GM18873 (cell line): ENCODE measurements around the gene COL25A1.
"Not testable (repeated sequence)": the region's sequence is repeated elsewhere in the genome, so short reads cannot be mapped to it uniquely, and the experiment has no call there.

ENCODE experiments used
- ATAC-seq: cut with Tn5 transposase; IDR thresholded peaks from one replicate; pipeline ENCODE4 v1.9.1; 2021; ENCODE audit warnings: mild to moderate bottlenecking, moderate library complexity, moderate number of reproducible peaks; ENCODE audit not compliant: unreplicated experiment, low FRiP score

The COL25A1 gene

DNA sequence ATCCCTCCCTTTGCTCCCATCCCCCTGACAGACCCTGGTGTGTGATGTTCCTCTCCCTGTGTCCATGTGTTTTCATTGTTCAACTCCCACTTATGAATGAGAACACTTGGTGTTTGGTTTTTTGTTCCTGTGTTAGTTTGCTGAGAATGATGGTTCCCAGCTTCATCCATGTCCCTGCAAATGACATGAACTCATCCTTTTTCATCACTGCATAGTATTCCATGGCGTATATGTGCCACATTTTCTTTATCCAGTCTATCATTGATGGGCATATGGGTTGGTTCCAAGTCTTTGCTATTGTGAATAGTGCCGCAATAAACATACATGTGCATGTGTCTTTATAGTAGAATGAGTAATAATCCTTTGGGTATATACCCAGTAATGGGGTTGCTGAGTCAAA lies 164.3 kb downstream of the COL25A1 start:
- ATAC-seq, result not testable (repeated sequence)

DNA sequence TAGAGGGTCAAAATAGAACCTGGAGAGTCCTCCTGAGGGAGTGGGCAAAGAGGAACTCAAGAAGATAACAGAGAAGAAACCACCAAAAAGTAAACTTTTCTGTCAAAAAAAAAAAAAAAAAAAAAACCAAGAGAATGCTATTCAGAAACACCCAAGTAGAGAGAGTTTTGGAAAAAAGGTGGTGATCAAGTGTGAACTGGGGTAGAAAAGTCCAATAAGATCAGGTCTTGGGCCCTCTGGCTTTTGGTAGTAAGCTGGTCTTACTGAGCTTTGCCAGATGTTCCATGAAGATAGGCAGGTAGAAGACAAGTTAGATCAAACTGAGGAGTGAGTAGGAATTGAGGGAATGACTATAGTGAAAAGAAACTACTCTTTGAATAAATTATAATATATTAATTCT lies 167.5 kb downstream of the COL25A1 start:
- ATAC-seq, result no peak

DNA sequence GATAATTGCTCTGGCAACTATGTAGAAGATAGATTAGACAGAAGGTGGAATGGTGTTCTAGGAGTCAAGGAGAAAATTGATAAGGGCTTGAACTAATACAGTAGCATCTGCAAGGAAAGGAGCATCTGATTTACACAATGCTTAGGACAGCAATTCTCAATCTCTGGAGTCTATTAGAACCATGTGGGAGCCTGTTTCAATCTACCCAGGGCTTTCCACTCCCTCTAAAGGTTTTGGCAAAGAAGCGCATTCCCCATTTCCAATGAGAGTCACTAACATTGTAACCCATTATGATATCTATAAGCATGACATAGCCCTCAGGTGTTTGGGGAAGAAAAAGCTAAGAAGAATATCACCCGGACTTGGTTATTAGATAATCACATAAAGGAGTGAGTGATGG lies 168.2 kb downstream of the COL25A1 start:
- no peak for ATAC-seq

DNA sequence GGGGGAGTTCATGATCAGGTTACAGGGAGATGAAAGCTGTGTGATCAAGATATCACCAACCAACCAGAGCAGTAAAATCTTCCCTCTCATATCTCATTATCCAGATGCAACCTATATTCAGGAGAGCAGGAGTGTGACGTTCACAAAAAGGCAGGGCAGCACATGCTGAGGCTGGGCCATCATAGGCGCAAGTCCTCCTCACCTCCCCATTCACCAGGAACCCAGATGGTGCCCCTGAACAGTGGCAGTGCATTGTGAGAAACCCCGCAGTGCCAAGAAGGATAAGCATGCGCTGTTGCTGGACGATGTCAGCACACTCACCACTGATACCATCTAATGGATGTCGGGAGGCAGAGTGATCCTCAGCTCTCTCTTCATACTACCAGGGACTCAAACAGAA lies 170.9 kb downstream of the COL25A1 start:
- no peak for ATAC-seq

DNA sequence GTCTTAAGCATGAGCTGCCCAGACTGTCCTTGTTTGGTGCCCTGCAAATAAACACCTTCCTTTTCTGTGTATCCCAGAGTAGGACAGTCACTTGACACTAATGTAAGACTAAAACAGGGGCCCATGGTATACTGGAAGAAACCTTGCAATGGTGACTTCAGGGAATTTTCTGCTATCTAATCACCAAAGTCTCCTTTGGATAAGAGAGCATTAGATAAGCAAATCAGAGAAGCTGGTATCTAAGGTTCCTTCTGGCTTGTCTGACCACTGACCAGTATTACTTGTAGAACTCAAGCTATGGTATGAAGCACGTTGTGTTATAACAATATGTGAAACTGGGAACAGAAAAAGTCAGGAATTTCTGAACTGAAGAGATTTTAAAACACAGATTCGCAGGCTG lies 173.9 kb downstream of the COL25A1 start:
- no peak for ATAC-seq

DNA sequence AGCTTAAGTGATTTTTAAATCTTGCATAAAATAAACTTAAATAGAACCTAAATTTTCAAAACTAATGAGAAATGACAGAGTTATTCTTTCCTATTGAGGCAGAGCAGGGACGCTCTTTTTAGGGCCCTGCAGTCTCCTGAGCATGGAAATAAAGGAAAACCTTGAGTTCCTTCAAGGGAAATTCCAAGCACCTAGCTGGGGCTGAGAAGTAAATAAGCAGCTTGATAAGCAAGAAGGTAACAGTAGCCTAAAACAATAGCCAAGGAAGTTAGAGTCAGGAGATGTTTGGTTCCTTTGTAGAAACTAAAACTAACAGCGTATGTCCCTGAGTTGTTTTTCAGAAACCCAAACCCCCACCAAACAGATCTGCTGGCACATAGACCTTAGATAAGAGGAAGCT lies 174.6 kb downstream of the COL25A1 start:
- ATAC-seq, result no peak

DNA sequence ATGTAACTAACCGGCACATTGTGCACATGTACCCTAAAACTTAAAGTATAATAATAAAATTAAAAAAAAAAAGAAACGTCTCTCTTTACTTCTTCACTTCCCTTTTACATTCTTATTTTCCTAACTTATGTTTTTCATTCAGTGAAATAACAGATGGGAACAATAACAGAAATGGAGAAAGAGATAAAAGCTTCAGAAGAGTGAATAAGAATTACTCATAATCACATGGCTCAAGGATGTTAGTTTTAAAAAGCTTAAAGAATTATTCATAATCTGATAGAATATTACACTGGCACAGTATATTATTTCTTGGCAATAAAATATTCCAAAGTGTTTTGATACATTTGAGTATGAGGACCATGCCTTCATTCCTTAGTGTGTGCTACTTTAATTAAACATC lies 175.6 kb downstream of the COL25A1 start:
- ATAC-seq, result no peak

DNA sequence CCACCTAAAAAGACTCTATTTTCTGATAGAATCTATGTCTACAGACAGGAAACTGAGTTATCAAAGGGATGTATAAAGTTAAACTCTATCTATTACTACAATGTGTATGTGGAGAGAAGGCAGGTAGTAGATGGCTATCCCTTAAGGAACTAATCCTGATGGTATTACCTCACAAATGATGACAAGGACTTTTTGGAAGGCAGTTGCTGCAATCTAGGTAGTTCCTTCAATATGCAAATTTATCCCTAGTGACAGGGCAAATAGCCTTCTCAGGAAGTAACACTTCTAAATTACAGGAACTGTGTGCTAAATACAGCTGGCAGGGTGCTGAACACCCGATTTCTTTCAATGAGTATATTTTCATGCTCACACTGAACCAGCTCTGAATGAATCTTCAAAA lies 177.4 kb downstream of the COL25A1 start:
- no peak for ATAC-seq

DNA sequence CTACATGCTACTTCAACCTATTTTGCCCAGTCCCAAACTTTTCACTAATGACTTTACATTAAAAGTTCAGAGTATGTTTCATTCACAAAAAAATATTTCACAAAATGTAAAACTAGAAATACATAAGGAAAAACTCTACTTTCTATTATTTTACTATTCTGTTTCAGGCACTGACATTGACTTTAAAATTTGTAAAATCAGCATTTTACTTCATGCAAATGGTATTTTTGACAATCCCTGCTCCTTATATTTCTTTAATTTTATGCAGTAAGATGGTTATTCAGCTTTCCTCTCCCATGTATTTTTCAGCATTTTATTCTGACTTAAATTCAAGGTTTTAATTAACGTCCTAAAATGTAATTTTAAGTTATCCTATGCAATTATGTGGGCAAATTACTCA lies 178.5 kb downstream of the COL25A1 start:
- ATAC-seq, result no peak

DNA sequence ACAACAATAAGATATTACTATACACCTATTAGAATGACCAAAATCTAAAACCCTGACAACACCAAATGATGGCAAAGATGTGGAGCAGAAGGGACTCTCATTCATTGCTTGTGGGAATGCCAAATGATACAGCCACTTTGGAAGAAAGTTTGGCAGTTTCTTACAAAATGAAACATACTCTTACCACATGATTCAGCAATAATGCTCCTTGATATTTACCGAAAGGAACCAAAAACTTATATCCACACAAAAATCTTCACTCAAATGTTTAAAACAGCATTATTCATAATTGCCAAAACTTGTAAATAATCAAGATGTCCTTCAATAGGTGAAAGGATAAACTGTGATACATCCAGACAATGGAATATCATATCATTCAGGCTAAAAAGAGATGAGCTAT lies 180.9 kb downstream of the COL25A1 start:
- ATAC-seq, result no peak

DNA sequence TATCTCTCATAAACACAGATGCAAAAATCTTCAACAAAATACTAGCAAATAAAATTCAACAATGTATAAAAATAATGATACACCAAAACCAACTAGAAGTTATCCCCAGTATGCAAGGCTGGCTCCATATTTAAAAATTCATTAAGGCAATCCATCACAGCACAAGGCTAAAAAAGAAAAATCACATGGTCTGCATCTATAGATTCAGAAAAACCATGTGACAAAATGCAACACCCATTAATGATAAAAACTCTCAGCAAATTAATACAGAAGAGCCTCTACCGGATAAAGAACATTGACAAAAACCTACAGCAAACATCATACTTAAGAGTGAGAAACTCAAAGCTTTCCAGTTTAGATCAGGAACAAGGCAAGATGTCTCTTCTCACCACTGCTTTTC lies 182.6 kb downstream of the COL25A1 start:
- ATAC-seq, result no peak

DNA sequence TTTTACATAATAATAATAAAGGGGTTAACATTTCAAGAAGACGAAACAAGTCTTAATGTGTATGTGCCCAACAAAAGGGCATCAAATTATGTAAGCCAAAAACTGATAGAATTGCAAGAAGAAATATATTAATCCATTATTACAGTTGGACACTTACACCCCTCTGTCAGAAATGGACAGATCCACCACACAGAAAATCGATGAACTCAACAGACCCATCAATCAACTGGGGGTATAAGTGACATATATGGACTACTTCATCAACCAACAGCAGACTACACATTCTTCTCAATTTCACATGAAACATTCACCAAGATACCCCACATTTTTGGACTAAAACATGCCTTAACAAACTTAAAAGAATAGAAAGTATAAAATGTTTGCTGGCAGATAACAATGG lies 183.8 kb downstream of the COL25A1 start:
- ATAC-seq, result no peak

DNA sequence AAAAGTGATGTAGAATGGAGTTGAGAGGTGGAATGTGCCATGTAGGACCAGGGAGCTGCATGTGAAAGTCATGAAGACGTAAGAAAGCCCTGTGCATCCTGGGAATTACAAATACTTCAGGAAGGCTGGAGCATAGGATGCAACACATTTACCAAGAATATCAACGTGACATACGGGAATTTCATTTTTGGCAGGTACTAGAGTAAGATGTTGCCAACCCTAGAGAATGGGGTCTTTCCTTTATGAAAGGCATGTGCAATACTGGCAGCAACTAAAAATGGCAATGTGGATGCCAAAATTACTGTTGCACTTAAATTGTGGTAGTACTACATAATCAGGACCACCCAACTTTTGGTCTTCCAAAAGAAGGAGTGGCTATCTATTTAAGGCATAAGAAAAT lies 188.0 kb downstream of the COL25A1 start:
- ATAC-seq, result no peak

DNA sequence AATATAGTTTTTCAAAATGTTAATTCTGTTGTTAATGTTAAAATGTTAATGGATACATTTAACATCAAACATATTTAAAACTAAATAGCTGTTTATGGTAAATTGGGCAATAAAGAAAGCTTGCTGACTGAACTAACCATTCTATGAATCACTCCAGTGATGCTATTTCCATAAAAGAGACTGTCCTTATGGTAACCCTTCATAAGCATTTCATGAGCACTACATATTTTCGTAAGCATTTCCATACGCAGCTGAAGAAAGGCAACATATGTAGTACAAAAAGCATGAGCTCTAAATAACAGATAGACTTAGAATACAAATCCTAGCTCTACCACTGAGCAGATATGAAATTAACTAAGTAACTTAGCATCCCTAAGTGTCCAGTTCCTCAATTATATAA lies 188.9 kb downstream of the COL25A1 start:
- ATAC-seq, result no peak

DNA sequence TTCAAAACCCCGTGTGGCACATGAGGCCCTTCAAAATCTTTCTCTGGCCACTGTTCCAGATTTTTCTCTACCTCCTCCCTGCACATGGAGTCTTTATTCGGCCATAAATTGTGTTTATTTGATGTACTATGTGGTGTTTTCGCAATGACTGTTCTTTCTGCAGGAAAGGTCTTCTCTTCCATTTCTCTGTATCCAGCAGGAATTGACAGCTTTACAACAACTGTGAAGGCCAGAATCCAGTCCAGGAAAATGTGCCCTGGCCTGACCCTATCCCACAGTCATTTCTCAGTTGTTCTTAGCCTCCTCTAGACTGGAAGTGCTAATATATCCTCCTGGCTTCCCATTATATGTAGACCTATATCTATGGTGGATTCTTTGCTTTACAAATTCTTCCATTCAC lies 191.4 kb downstream of the COL25A1 start:
- no peak for ATAC-seq

DNA sequence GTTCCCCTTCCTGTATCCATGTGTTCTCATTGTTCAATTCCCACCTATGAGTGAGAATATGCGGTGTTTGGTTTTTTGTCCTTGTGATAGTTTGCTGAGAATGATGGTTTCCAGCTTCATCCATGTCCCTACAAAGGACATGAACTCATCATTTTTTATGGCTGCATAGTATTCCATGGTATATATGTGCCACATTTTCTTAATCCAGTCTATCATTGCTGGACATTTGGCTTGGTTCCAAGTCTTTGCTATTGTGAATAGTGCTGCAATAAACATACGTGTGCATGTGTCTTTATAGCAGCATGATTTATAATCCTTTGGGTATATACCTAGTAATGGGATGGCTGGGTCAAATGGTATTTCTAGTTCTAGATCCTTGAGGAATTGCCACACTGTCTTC lies 194.2 kb downstream of the COL25A1 start:
- not testable (repeated sequence) for ATAC-seq

DNA sequence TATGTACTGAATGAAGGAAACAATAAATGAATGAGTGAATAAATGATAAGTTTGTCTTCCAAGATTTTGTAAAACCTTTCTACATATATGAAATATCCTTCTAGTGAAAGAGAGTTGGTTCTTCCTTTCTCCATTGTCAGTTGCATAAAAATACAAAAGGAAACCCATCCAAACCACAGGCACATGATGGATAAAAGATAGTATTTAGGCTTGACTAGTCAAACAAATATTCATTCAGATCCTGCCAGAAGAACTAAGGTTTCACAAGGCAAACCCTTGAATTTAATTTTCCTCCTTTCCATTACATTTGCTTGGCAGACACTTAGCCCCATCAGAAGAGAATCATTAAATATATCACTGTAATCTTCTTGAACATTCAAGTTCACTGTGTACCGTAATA lies 208.4 kb downstream of the COL25A1 start:
- no peak for ATAC-seq

DNA sequence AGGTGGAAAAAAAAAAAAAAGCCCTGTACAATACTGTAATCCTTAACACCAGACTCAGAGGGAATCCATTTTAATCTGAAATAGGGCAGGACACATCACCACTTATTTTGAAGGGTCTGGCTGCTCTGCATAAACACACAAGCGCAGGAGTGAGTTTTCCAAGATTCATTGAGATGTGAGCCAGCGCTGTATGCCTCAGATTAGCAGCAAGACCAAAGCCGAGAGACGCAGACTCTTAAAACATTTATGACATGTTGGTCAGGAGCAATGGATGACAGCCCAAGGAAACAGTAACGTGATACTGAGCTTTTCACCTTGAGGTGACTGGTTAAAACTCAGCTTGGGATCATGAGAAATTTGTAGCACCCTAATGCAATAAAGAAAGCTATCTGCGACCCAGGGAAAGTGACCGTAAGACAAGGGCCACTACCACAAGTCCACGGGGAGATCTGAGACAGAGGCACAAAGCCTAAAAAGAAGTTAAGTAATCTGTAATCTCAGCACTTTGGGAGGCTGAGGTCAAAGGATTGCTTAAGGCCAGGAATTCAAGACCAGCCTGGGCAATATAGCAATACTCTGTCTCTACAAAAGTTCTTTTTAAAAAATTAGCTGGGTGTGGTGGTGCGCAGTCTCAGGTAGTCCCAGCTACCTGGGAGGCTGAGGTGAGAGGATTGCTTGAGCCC lies 210.6 kb downstream of the COL25A1 start:
- ATAC-seq, result no peak

DNA sequence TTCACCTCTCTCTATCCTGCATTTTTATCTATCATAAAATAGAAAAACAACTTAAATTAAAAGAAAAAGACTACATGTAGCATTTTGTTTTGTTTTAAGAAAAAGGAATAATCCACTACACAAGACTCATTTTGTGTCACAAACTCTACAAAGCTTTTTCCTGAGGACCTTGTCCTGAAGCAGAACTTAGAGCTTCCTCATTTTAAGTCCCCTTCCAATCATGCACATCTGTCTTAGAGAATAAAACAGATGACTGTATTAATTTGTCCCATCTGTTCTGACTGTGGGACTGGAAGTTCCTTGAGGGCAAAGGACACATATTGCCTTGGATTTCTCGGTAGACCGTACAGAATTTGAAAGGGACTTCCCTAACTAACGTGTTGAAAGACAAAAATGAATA lies 218.5 kb downstream of the COL25A1 start:
- ATAC-seq, result no peak

DNA sequence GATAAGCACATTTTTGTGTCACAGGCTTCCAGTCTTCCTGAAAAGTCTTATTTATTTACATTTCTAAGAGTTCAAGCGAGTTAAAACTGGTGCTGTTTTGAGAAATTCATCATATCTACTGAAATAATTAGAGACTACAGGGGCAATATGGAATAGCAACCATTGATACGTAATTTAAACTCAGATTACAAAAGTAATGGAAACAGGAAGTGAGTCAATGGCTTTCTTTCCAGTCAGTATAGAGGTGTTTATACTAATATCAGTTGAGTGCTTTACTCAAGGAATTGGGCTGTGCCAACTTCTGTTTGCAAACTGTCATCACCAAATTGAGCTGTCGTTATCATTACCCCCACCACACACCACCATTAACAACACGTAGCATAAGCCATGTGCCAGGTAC lies 222.7 kb downstream of the COL25A1 start:
- no peak for ATAC-seq

DNA sequence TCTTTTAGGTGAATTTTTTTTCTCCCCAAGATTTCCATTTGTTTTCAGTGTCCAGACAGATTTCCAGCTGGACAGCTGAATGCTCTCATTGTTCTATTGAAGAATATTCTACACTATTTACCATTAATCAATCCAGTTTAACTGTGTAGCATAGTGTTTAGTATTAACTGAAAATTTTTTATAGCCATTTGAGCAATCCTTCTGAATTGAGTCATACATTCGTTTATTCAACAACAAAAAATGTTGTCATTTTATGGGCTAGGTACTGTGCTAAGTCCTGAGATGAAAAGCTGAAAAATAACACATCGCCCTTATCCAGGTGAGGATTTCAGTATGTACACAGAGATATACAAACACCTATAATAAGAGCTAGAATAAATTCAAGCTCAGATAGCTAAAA lies 223.3 kb downstream of the COL25A1 start:
- no peak for ATAC-seq

DNA sequence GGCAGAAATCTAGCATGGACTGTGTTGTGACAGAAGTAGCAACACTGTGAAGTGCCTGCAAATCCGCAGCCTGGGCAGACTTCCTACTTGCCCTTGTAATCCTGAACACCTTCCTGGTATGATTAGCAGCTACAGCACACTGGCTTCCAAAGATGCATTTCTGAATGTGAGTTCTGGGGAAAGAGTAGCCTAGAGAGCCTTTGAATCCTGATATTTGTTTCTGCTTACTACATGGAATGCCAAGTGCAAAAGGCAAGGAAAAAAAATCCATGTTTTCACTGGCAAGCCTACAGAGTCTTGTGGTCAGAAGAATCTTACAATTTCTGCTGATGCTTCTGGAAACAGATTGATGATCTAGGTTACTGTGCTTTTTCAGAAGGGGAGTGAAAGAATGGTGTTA lies 223.7 kb downstream of the COL25A1 start:
- no peak for ATAC-seq

DNA sequence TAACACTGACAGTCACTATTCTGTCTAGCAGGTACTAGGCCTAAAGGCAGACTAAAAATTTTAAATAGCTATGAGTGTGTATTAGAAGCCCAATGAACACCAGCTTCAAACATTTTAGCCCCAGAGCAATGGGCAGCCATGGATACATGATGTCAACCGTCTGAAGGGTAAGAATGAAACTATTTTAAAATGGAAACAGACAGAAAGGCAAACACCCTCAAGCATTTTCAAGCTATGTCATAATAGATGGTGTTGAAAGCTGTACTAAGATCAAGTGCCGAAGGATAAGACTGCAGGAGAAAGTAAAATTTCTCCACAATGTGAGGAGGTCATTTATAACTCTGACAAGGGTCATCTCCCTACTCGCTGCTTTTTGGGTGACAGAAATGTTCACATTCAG lies 225.0 kb downstream of the COL25A1 start:
- ATAC-seq, result no peak
